Stimulated activated CD4-positive, alpha-beta T cell treated with anti-CD3 and anti-CD28 coated beads, TNF-alpha, amount 100 ng/mL, for 4 hours (primary cell): ENCODE data around the gene NT5C3B.

Source experiments
- DNase-seq, 3 experiments: peaks; one replicate each; pipeline ENCODE4 v3.0.0-alpha.2; 2020; ENCODE audit warnings: low read depth in 3 of 3

The NT5C3B gene

GRCh38 chr17:41810659-41811548 lies 25.1 kb downstream of the NT5C3B start:
- peak in 1 of 3 experiments; percentile 27 for DNase-seq

- no peak for DNase-seq
Observed at GRCh38 chr17:41806685-41807445, 29.2 kb downstream of the NT5C3B start.

GRCh38 chr17:41803049-41804020 lies 32.7 kb downstream of the NT5C3B start:
- DNase-seq, result no peak

- DNase-seq, result peak; percentile 46 to 67 (median 59)
Observed at GRCh38 chr17:41801374-41802271, 34.4 kb downstream of the NT5C3B start.

GRCh38 chr17:41800601-41801373 lies 35.2 kb downstream of the NT5C3B start:
- no peak for DNase-seq

- DNase-seq, result no peak
Observed at GRCh38 chr17:41799366-41799765, 36.7 kb downstream of the NT5C3B start.

- DNase-seq, result no peak
Observed at GRCh38 chr17:41797377-41797776, 38.7 kb downstream of the NT5C3B start.

- DNase-seq, result no peak
Observed at GRCh38 chr17:41796121-41796895, 39.7 kb downstream of the NT5C3B start.

GRCh38 chr17:41794540-41794975 lies 41.5 kb downstream of the NT5C3B start:
- no peak for DNase-seq

GRCh38 chr17:41793784-41794539 lies 42.1 kb downstream of the NT5C3B start:
- no peak for DNase-seq

- no peak for DNase-seq
Observed at GRCh38 chr17:41792845-41793783, 42.9 kb downstream of the NT5C3B start.

- DNase-seq, result no peak
Observed at GRCh38 chr17:41787021-41787418, 49.0 kb downstream of the NT5C3B start.

GRCh38 chr17:41786227-41787020 lies 49.6 kb downstream of the NT5C3B start, which contains the start of gene JUP:
TSS of gene JUP (minus strand) at chr17:41786711. CDS start at chr17:41771854, 14,857 bp downstream.
- peak; percentile 72 to 77 (median 77) for DNase-seq

GRCh38 chr17:41785859-41786226 lies 50.2 kb downstream of the NT5C3B start:
- no peak for DNase-seq

GRCh38 chr17:41785091-41785858 lies 50.8 kb downstream of the NT5C3B start:
- DNase-seq, result no peak
